Posterior cingulate gyrus (tissue), 11 donors: ENCODE data around the gene CNGA1.
A peak's percentile ranks its signal among the peaks of the same experiment; 100 is the strongest.

Experiments
- DNase-seq, 10 donors: peaks; one replicate each; pipeline versions ENCODE4 v3.0.0 to v3.0.0-alpha.2; 2020 to 2021; ENCODE audit warnings: mixed read lengths in 3 of 10
- intact Hi-C: fragments of 100-400 bp; cut with DNase I; formaldehyde crosslinking; loops from one replicate; pipeline ENCODE4 v1.15.1; 2023

The CNGA1 gene

GRCh38 chr4:48016141-48017107, at the start of gene CNGA1, which contains the start of gene NIPAL1:
TSS of gene CNGA1 (minus strand) at chr4:48016681. CDS start at chr4:47952689, 63,992 bp downstream.
TSS of gene NIPAL1 (plus strand) at chr4:48016772. CDS start at chr4:48016840, 68 bp downstream.
- peak; percentile 21 to 93 (median 45) for DNase-seq
- intact Hi-C loops = no loop called here

DNA sequence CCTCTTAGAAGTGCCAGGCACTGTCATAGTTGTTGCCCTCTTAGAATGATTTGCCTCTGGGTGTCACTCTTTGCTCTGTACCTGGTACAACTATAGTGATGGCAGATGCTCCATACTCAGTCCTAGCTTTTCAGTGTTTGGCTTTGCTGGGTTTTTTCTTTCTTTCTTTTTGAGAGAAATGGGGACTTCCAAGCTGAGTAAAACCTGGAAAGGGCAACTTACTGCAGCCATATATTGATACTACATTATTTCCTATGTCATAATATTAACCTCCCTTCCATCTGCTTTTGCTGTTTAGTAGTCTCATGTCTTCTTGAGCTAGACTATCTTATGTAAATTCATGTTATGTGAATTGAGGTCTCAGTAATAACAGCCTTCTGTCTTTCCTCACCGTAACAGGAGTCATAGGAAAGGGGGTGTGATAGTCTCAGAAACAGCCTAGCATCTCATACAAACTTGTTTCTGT, 49.1 kb upstream of the CNGA1 start:
- intact Hi-C loops = no loop called here
- DNase-seq = no peak

GRCh38 chr4:48064349-48064748, 47.9 kb upstream of the CNGA1 start:
- intact Hi-C loops = no loop called here
- no peak for DNase-seq

GRCh38 chr4:48058617-48059530, 42.4 kb upstream of the CNGA1 start:
- no peak for DNase-seq
- intact Hi-C loops = no loop called here

DNA sequence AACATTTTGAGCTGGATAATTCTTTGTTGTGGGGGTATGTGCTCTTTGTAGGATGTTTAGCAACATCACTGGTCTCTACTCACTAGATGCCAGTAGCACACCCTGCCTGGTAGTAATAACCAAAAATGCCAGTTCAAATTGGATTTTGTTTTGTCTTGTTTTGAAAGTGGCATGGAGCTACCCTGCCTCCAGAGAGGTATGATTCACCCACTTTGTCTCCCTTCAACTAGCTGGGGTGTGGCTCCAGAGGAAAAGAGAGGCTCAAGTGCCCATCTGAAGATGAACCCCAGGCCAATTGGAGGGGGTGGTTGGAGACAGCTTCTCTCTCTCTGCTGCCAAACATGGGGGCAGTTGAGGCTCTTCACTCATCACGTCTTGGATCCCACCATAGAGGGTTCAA, 34.6 kb upstream of the CNGA1 start:
- intact Hi-C loops = no loop called here
- DNase-seq = no peak

GRCh38 chr4:48049483-48049882, 33.0 kb upstream of the CNGA1 start:
- intact Hi-C loops = loop anchor here (10.0 kb wide), 1 partner anchor 65 kb away; no protein-coding TSS in a partner anchor
- no peak for DNase-seq

DNA sequence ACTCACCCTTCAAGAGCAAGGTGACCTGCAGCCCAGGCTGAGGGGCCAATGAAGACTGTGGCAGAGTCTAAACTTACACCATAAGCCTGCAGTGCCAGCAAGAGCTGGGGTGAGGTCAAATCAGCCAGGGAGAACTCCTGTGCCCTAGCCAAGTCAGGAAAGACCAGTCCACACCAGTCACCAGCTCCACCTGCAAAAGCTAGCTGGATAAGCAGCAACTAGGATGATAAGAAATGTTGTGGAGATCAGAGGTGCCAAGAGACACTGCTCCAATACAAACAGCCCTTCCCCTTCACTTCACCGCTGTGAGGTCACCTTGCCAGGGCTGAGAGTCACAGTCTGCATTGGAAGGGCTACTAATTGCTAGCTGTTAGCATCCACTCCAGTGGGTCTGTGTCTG, 31.4 kb upstream of the CNGA1 start:
- intact Hi-C loops = loop anchor here (10.0 kb wide), 1 partner anchor 63 kb away; no protein-coding TSS in a partner anchor

GRCh38 chr4:48047421-48047844, 31.0 kb upstream of the CNGA1 start:
- no peak for DNase-seq
- intact Hi-C loops = loop anchor here (10.0 kb wide), 1 partner anchor 63 kb away; no protein-coding TSS in a partner anchor

More for the DNA sequence above, 31.4 kb upstream of the CNGA1 start:
- no peak for DNase-seq

DNA sequence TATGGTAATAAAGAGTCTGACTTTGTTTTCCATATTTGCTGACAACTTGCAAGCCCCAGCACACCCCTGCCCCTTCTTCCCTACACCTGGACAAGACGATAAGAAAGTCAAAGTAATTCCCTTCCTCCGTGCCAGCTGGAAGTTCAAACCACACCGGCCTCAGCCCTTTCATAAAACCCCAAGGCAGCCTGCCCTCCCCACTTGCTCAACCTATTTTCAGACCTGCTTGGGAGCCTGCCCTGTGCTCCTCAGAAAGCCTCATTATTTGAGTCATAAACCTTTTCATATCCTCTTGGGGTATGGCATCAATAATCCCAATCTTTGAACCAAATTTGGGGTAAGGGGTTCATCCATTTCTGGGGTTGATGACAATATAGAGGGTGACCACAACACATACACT, 29.6 kb upstream of the CNGA1 start:
- intact Hi-C loops = loop anchor here (10.0 kb wide), 1 partner anchor 61 kb away; no protein-coding TSS in a partner anchor
- peak in 1 of 10 donors; percentile 60 for DNase-seq

- intact Hi-C loops = loop anchor here (10.0 kb wide), 1 partner anchor 59 kb away; no protein-coding TSS in a partner anchor
- DNase-seq = no peak
Measured at GRCh38 chr4:48044298-48044697, 27.8 kb upstream of the CNGA1 start.

GRCh38 chr4:48043504-48043903, 27.0 kb upstream of the CNGA1 start:
- no peak for DNase-seq
- intact Hi-C loops = loop anchor here (10.0 kb wide), 1 partner anchor 59 kb away; no protein-coding TSS in a partner anchor

DNA sequence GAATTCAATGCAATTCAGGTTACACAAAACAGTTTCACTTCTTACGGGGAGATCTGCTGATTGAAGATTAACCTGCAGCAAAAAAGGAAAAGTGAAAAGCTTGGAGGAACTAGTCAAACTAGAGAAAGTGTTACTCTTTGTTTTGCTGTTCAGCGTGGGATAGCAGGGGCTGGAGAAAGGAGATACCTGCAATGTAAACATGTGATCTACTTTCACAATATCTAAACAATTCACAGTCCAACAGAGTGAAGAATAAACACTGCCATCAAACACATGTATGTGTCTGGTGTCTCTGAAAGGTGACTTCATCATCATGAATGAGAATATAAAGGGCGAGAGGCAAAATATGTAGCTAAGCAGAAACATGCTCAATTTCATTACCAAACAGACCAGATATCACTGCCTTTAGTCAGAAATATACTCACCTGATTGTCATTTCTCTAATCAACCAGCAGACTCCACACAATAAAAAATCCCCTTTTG, 26.5 kb upstream of the CNGA1 start:
- no peak for DNase-seq

DNA sequence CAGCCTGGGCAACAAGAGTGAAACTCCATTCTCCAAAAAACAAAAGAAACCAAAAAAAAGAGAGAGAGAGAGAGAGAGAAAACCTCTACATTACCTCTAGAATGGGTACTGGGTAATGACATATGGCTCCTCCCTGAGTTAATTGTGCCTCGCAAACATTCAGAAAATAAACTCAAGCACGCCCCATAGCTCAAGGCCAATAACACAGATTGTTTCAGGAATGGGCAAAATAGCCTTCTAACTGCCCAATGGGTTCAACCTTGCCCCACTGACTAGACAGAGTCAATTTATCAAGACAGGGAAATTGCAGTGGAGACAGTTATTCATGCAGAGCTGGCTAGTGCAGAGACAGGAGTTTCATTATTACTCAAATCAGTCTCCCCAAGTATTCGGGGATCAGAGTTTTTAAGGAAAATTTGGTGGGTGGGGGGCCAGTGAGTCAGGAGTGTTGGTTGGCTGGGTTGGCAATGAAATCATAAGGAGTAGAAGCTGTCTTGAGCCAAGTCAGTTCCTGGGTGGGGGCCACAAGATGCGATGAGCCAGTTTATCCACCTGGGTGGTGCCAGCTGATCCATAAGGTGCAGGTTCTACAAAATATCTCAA, 25.2 kb upstream of the CNGA1 start:
- no peak for DNase-seq
- intact Hi-C loops = loop anchor here (10.0 kb wide), 1 partner anchor 57 kb away; no protein-coding TSS in a partner anchor

More for the DNA sequence above, 26.5 kb upstream of the CNGA1 start:
- intact Hi-C loops = loop anchor here (10.0 kb wide), 1 partner anchor 58 kb away; no protein-coding TSS in a partner anchor

DNA sequence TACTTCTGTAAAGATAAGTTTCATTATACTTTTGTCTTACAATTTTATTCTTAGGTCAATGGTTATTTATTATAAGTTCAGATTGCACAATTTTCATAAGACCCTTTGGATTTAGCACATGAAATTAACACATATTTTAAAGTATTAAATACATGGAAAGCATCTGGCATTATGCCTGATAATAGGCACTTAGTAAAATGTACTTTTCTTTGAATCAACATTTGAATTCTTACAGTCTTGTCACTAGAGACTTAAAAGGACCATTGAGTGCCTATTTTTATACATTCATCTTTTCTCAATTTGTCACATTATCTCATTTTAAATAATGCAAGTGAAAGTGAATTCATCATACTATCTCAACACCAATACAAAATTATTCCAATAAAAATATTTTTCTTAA, 23.1 kb upstream of the CNGA1 start:
- intact Hi-C loops = no loop called here

DNA sequence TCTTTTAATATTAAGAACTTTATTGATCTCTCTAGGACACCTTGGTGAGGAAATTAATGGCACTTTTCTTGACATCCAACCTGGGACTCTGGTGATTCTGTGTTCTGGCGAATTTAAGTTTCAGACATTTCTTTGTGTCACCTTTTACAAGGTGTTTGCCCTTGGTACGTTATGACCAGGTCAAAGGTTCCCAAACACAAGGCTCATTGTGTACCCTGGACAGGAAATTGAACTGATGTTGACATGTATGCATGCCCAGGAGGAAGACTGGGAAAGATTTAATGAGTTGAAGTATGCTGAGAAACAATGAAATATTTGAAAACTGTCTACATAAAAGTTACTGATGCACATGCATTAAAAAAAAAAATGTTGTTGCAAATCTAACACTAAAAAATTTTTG, 22.2 kb upstream of the CNGA1 start:
- intact Hi-C loops = no loop called here
- DNase-seq = no peak

More for the DNA sequence above, 23.1 kb upstream of the CNGA1 start:
- no peak for DNase-seq

DNA sequence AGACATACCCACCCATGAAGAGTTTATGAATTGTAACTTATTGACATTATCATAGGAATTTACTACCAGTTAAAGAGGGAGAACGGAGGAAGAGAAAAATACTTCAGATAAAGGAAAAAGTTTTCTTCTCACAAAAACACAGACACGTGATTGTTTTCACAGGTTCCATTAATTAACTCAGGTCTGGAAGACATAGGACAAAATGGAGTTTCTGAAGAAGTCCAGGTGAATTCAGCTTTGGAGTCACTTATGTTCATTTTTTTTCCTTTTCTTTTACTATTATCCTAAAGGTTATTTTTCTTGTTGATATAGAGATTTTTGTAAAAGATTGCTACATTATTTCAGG, 20.6 kb upstream of the CNGA1 start:
- intact Hi-C loops = no loop called here

GRCh38 chr4:48035952-48036351, 19.5 kb upstream of the CNGA1 start:
- intact Hi-C loops = no loop called here
- DNase-seq = no peak

More for the DNA sequence above, 20.6 kb upstream of the CNGA1 start:
- DNase-seq = no peak

DNA sequence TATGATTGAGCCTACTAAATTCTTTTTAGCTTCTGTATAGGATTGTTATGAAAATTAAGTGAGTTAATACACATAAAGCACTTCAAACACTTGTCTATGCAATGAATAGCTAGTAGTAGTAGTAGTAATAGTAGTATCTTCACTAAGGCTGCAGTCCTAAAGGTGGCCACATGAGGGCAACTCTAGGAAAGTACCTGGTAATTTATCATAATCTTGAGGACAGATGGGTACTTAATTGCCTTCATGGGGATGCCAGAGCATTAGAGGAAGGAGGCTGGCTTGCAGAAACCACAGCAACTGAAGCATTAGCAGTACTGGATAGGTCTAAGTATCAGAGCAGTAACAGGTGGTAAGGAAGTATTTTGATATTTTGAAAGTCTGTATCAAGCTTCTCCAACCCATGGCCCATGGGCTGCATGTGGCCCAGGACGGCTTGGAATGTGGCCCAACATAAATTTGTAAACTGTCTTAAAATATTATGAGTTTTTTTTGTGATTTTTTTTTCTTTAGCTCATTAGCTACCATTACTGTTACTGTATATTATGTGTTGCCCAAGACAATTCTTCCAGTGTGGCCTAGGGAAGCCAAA, 17.4 kb upstream of the CNGA1 start:
- DNase-seq = no peak
- intact Hi-C loops = no loop called here

DNA sequence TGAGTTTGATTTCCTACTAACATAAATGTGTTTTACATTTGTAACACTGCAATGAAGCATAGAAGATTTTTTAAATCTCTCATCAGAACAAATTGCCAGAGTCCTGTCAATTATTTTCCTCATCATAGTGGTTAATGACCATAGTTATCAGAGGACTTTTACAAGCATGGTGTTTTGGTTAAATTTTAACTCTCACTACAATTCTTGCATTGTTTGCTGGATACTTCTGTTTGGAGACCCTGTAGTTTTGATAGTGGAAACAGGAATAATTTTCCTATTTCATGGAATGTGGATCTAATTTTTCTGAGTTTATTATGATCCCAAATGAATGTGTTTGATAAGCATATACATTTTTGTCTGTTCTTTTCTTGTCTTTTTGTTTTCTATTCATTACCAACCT, 16.9 kb upstream of the CNGA1 start:
- no peak for DNase-seq
- intact Hi-C loops = no loop called here
